Vagina (tissue), 2 donors: ENCODE results near the gene PCBP3.

Experiments used
- CTCF ChIP-seq, 3 experiments: fragments of 450-650 bp in 2 of 3; fragments of 200-600 bp in 1 of 3; sonication (generic) in 1 of 3; IDR thresholded peaks; one replicate each; pipeline ENCODE4 v1.5.1; 2017 to 2019; ENCODE audit warnings: antibody characterized with exemption in 3 of 3, mild to moderate bottlenecking in 2 of 3, moderate library complexity in 2 of 3
- POLR2A ChIP-seq, 2 donors: fragments of 450-650 bp; IDR thresholded peaks; one replicate each; pipeline ENCODE4 v1.6.1; 2017; ENCODE audit warnings: antibody characterized with exemption in 2 of 2, mild to moderate bottlenecking in 2 of 2, moderate library complexity in 2 of 2
- POLR2AphosphoS5 ChIP-seq, 2 donors: sonication (generic); formaldehyde crosslinking; IDR thresholded peaks; one replicate each; pipeline ENCODE4 v1.9.0; 2017; ENCODE audit warnings: antibody characterized with exemption in 2 of 2, mild to moderate bottlenecking in 2 of 2, low read depth in 1 of 2; ENCODE audit not compliant: insufficient read depth in 1 of 2

DNA sequence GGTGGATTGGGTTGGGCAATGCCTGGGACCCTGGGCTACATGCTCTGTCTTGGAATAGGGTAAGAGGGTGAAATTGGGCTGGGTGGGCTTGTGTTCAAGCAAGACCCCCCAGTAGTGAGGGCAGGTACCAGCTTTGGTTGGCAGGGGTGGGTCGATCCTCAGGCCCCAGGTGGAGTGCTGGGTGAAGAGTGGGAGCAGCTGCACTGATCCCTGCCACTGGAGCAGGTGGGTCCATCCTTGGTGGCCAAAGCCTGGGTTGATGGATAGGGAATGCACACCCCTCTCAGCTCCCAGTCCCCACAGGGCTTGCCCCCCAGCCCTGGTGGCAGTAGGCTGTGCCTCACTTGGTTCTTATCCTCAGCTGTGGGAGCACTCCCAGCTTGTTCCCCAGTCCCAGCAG lies 135.2 kb downstream of the PCBP3 start:
- TF ChIP-seq POLR2AphosphoS5 (IDR thresholded peaks at IDR 0.05; ENCODE audit: insufficient read depth in 1 of 2, low read depth in 1 of 2) (no peak), CTCF (IDR thresholded peaks at IDR 0.05) (no peak), POLR2A (IDR thresholded peaks at IDR 0.05) (no peak)
